Activated T-cell treated with anti-CD3 and anti-CD28 coated beads, Interleukin-2, amount 50 U/mL, for 4 hours (primary cell): Measurements from ENCODE around the gene GLI1. TPM values are rescaled to one million over a fixed set of nuclear protein-coding genes. Genes with fewer than 3 reads are reported as not detected.
A peak's percentile ranks its signal among the peaks of the same experiment; 100 is the strongest.

Experiments
- ATAC-seq, 2 donors: fragments of 200-7000 bp; cut with Tn5 transposase; one replicate each; pipeline ENCODE4 v1.10.0; 2021
- DNase-seq: peaks from one replicate; pipeline ENCODE4 v3.0.0-alpha.2; 2020
- H3K27me3 Mint-ChIP-seq: one replicate; pipeline ENCODE4 v1.8.0; 2021; ENCODE audit warnings: low read depth, mixed read lengths
- H3K36me3 Mint-ChIP-seq: one replicate; pipeline ENCODE4 v1.8.0; 2022; ENCODE audit warnings: mixed read lengths; ENCODE audit not compliant: insufficient read depth
- H3K4me1 Mint-ChIP-seq: one replicate; pipeline ENCODE4 v1.8.0; 2021; ENCODE audit warnings: low read depth, mixed read lengths
- H3K4me3 Mint-ChIP-seq: one replicate; pipeline ENCODE4 v1.8.0; 2021; ENCODE audit warnings: mild to moderate bottlenecking, moderate library complexity, mixed read lengths
- H3K9me3 Mint-ChIP-seq: one replicate; pipeline ENCODE4 v1.8.0; 2021; ENCODE audit warnings: mixed read lengths
- total RNA-seq, 3 donors: library from RNA; stranded (reverse); gene quantifications; one replicate each; pipeline ENCODE4 v1.2.1, GENCODE V29; 2021

The GLI1 gene
- total RNA-seq, 3 donors from 2014 or later, result 0.46 to 1.7 (median 0.65) TPM

DNA sequence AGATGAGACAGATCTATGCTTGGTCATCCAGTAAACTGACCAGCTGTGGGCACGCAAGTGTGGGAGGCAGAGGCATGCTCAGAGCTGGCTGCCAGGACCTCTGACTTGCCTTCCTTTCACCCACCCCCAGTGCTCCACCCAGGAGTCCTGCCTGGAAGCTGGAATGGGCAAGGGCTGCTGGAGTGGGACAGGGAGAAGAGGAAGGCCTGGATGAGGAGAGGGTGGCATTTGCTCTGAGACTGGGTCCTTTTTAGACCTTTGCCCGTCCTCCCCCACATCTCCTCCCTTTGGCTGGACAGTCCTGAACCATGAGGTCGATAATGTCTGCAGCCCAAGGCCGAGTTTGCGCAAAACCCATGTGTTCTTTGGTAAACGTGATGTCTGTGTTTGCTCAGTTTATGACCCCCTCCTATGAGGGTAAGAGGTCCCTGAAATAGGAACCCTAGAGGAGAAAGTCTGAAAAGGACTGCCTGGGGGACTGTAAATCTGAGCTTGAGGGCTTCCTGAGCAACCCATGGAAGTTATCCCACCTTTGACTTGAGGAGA lies 8.3 kb upstream of the GLI1 start:
- DNase-seq (no peak), ATAC-seq (no peak)
- H3K27me3 Mint-ChIP-seq, result peaks cover 6% of the 10 kb centered on the region
- H3K4me3 Mint-ChIP-seq, result no peak overlapping the region
- no peaks in the 10 kb centered on the region for H3K9me3 Mint-ChIP-seq
- peaks cover 7% of the 10 kb centered on the region for H3K4me1 Mint-ChIP-seq
- no peaks in the 10 kb centered on the region for H3K36me3 Mint-ChIP-seq

DNA sequence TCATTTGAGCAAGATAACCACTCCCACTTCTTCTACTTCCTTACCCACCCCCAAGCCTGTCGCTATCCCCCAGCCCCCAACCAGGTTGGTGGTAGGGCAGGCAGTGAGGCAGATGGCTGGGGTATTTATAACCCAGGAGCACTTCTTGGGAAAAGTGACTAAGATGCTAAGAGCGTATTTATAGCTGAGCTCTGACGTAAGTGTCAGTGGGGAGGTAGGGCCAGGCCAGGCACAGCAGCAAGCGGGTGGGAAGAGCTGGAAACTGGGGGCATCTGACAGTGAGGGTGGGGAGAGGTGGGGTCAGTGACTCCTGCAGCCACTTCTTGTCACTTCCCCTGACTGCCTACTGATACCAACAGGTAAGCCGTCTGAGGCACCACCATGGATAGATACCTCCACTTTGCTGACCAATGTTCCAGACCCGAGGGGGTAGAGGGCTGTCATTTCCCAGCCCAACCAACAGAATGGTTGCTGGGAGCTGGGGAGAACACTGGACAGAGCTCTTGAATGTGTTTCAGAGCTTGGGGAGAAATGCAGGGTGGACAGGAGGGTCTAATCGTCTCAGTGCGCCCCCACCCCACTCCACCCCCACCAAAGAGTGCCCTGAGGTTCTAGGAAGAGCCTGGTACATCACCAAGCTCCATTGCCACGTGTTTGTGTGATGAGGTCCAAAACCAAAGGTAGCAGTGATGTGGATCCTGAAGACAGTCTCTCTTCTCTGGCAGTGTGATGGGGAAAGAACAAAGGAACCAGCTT lies 7.2 kb upstream of the GLI1 start:
- H3K36me3 Mint-ChIP-seq, result no peaks in the 10 kb centered on the region
- H3K4me3 Mint-ChIP-seq, result no peak overlapping the region
- ATAC-seq (peak; percentile 60 to 64), DNase-seq (no peak)
- peaks cover 6% of the 10 kb centered on the region for H3K27me3 Mint-ChIP-seq
- H3K4me1 Mint-ChIP-seq, result peaks cover 7% of the 10 kb centered on the region
- H3K9me3 Mint-ChIP-seq, result no peaks in the 10 kb centered on the region

DNA sequence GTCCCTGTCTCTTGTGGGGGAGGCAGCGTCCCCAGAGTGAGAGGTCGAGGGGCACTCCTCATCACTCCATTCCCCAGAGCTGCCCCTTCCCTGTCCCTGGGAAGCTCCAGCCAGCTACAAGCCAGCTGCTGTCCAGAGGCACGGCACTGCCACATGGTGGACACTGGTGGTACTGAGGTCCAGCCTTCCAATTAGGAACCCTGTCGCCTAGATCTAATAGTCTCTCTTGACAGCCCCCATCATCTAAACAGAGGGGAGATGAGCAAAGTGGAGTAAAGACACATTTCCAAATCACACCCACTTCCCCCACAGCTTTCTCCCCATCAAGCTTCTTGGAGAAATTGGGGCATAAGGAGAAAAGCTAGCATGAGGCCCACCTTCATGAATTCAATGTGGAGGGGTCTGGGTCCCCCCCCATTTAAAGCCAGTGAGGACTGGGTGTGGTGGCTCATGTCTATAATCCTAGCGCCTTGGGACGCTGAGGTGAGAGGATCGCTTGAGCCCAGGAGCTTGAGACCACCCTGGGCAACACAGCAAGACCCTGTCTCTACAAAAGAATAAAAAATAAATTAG lies 6.6 kb upstream of the GLI1 start:
- Mint-ChIP-seq H3K9me3 (no peaks in the 10 kb centered on the region), H3K36me3 (no peaks in the 10 kb centered on the region), H3K4me3 (no peak overlapping the region), H3K4me1 (peaks cover 7% of the 10 kb centered on the region), H3K27me3 (peaks cover 6% of the 10 kb centered on the region)
- no peak for DNase-seq
- ATAC-seq, result peak in 1 of 2 donors; percentile 53

DNA sequence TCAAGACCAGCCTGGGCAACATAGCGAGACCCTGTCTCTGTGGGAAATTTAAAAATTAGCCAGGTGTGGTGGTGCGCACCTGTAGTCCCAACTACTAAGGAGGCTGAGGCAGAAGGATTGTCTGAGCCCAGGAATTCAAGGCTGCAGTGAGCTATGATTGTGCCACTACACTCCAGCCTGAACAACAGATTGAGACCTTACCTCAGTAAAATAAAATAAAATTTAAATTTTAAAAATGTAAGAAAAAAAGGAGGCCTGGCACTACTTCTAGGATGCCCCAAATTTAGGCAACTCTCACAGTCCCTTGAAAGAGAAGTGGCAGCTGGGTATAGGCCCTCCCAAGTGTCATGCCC lies 5.4 kb upstream of the GLI1 start:
- no peak for DNase-seq
- no peak overlapping the region for H3K4me3 Mint-ChIP-seq
- H3K4me1 Mint-ChIP-seq, result peaks cover 13% of the 10 kb centered on the region
- H3K27me3 Mint-ChIP-seq, result peaks cover 6% of the 10 kb centered on the region
- ATAC-seq, result no peak
- no peaks in the 10 kb centered on the region for H3K9me3 Mint-ChIP-seq
- H3K36me3 Mint-ChIP-seq, result no peaks in the 10 kb centered on the region

DNA sequence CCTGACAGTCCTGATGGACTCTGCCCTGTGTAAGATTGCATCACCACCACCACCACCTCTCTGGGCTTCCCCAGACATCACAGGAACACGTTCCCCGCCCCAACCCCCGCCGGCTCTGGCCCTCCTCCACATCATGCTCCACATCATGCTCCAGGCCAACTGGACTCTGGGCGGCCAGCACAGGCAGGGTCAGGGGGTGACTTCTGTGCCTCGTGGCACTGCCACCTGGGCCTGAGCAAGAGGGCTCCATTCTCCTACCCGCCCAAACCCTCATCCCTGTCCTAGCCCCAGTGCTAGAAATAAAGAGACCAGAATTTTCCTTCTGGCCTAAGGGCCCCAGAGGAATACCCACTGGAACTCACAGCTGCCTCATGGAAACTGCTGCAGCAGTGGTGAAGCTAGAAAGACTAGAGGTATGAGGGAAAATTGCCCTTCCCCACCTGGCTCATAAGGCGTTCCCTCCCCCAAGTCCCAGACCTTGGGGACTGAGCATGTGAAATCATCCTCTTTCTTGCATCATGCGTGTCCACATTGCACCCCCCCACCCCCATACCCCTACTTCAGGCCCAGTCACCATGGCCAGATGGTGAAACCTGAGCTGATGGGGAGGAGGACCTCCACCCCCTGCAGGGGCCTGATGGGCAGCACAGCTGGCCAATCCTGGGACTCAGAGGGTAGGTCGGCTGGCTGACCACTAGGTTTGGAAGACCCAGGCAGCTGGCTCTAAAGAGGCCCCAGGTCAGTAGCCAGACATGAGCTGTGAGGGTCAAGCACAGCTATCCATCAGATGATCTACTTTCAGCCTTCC lies 4.8 kb upstream of the GLI1 start, which contains the start of gene INHBE:
Gene INHBE (plus strand): TSS at position 742 of the 808 bp plus-strand sequence. CDS start 230 bp downstream, outside the sequence.
- Mint-ChIP-seq H3K27me3 (peaks cover 6% of the 10 kb centered on the region), H3K36me3 (no peaks in the 10 kb centered on the region), H3K4me3 (peak within 1 kb of the TSS; percentile 68), H3K9me3 (no peaks in the 10 kb centered on the region), H3K4me1 (peaks cover 16% of the 10 kb centered on the region)
- DNase-seq (no peak), ATAC-seq (no peak)

DNA sequence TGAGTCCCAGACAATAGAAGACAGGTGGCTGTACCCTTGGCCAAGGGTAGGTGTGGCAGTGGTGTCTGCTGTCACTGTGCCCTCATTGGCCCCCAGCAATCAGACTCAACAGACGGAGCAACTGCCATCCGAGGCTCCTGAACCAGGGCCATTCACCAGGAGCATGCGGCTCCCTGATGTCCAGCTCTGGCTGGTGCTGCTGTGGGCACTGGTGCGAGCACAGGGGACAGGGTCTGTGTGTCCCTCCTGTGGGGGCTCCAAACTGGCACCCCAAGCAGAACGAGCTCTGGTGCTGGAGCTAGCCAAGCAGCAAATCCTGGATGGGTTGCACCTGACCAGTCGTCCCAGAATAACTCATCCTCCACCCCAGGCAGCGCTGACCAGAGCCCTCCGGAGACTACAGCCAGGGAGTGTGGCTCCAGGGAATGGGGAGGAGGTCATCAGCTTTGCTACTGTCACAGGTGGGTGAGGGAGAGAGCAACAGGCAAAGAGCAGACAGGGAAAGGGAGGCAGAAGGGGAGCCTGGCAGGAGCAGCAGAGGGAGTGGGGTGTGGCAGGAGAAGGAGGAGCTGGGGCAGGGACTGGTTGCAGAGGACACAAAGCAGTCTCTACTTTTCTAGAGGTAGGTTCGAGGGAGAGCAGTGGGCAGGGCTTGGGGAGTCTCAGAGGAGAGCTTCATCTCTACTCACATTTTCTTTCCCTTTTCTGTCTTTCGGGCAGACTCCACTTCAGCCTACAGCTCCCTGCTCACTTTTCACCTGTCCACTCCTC lies 4.0 kb upstream of the GLI1 start:
- peak overlapping the region; percentile 68 for H3K4me3 Mint-ChIP-seq
- H3K9me3 Mint-ChIP-seq, result no peaks in the 10 kb centered on the region
- ATAC-seq, result no peak
- H3K36me3 Mint-ChIP-seq, result no peaks in the 10 kb centered on the region
- peaks cover 10% of the 10 kb centered on the region for H3K27me3 Mint-ChIP-seq
- peaks cover 20% of the 10 kb centered on the region for H3K4me1 Mint-ChIP-seq
- DNase-seq, result no peak

DNA sequence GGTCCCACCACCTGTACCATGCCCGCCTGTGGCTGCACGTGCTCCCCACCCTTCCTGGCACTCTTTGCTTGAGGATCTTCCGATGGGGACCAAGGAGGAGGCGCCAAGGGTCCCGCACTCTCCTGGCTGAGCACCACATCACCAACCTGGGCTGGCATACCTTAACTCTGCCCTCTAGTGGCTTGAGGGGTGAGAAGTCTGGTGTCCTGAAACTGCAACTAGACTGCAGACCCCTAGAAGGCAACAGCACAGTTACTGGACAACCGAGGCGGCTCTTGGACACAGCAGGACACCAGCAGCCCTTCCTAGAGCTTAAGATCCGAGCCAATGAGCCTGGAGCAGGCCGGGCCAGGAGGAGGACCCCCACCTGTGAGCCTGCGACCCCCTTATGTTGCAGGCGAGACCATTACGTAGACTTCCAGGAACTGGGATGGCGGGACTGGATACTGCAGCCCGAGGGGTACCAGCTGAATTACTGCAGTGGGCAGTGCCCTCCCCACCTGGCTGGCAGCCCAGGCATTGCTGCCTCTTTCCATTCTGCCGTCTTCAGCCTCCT lies 3.4 kb upstream of the GLI1 start:
- no peaks in the 10 kb centered on the region for H3K9me3 Mint-ChIP-seq
- no peaks in the 10 kb centered on the region for H3K36me3 Mint-ChIP-seq
- H3K4me3 Mint-ChIP-seq, result peak overlapping the region; percentile 68
- ATAC-seq, result peak; percentile 27 to 31
- H3K27me3 Mint-ChIP-seq, result peaks cover 13% of the 10 kb centered on the region
- DNase-seq, result no peak
- peaks cover 24% of the 10 kb centered on the region for H3K4me1 Mint-ChIP-seq

DNA sequence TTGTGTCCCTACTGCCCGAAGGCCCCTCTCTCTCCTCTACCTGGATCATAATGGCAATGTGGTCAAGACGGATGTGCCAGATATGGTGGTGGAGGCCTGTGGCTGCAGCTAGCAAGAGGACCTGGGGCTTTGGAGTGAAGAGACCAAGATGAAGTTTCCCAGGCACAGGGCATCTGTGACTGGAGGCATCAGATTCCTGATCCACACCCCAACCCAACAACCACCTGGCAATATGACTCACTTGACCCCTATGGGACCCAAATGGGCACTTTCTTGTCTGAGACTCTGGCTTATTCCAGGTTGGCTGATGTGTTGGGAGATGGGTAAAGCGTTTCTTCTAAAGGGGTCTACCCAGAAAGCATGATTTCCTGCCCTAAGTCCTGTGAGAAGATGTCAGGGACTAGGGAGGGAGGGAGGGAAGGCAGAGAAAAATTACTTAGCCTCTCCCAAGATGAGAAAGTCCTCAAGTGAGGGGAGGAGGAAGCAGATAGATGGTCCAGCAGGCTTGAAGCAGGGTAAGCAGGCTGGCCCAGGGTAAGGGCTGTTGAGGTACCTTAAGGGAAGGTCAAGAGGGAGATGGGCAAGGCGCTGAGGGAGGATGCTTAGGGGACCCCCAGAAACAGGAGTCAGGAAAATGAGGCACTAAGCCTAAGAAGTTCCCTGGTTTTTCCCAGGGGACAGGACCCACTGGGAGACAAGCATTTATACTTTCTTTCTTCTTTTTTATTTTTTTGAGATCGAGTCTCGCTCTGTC lies 2.7 kb upstream of the GLI1 start:
- peaks cover 28% of the 10 kb centered on the region for H3K4me1 Mint-ChIP-seq
- no peak overlapping the region for H3K4me3 Mint-ChIP-seq
- no peaks in the 10 kb centered on the region for H3K36me3 Mint-ChIP-seq
- H3K27me3 Mint-ChIP-seq, result peaks cover 16% of the 10 kb centered on the region
- ATAC-seq (no peak), DNase-seq (no peak)
- no peaks in the 10 kb centered on the region for H3K9me3 Mint-ChIP-seq

DNA sequence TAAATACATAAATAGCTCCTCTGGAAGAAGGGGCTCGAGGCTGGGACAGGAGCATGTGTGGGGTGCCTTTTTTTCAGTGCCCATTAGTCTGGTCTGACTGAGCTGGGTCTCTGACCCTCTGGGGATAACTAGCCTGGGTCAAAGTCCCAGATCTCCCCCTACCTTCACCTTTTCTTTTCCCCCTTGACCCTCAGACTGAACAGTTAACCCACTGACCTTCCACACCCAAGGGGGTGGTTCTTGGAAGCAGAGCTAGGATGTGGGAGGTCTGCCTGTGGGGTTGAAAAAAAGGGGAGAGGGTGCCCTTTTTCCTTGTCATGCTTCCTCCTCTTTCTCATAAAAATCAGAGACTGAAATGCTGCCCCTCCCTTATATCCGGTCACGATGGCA lies 925 bp upstream of the GLI1 start:
- ATAC-seq (no peak), DNase-seq (no peak)
- Mint-ChIP-seq H3K4me3 (peak overlapping the region; percentile 93), H3K36me3 (no peaks in the 10 kb centered on the region), H3K9me3 (no peaks in the 10 kb centered on the region), H3K4me1 (peaks cover 38% of the 10 kb centered on the region), H3K27me3 (peaks cover 10% of the 10 kb centered on the region)

DNA sequence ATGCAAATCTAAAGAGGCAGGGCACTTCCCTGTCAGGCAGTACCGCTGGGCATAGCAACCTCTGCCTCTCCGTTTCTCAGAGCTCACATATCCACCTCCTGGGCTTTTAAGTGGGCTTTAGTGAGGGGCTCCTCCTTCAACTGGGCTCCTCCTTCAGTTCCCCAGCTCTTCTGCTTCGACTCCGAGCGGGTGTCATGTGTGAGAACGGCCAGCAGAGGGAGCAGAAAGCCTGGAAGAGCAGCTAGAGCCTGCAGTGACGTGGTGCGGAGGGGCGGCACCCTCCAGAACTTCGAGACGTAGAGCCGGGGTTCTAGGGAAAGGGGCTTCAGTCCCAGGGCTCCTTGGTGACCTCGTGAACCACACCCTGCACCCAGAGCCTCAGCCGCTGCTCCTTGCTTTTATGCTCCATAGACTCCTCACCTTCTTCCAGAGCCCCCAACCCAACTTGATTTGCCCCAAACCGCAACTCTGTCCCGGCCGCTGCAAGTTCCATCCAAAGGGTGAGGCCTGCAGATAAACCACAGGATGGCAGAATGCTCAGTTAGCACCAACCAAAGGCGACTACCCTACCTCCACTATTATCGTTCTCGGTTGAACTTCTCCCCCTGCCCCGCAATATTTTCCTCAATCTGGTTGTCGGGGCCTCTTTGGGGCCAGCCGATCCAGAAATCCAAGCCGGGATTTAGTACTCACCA lies 383 bp upstream of the GLI1 start:
- Mint-ChIP-seq H3K27me3 (peaks cover 10% of the 10 kb centered on the region), H3K9me3 (no peaks in the 10 kb centered on the region), H3K36me3 (no peaks in the 10 kb centered on the region), H3K4me3 (peak overlapping the region; percentile 93), H3K4me1 (peaks cover 42% of the 10 kb centered on the region)
- peak; percentile 71 to 77 for ATAC-seq
- DNase-seq, result peak; percentile 91

DNA sequence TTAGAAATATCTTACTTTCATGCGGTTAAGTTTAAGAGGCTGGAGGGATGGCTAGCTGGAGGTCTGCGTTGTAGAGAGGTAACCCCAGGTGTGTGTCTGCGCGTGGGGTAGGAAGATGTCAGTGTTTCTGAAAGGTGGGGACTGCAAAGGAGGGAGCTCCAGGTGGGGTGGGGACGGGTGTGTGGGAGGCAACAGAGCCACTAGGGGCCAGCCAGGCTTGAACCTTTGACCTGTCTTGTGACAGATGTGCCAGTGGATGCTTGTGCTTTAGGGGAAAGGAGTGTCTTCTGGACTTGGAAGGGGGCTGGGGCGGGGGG lies 841 bp downstream of the GLI1 start:
- Mint-ChIP-seq H3K36me3 (no peaks in the 10 kb centered on the region), H3K9me3 (no peaks in the 10 kb centered on the region), H3K4me3 (peak overlapping the region; percentile 79), H3K4me1 (peaks cover 44% of the 10 kb centered on the region), H3K27me3 (peaks cover 10% of the 10 kb centered on the region)
- ATAC-seq (no peak), DNase-seq (no peak)

DNA sequence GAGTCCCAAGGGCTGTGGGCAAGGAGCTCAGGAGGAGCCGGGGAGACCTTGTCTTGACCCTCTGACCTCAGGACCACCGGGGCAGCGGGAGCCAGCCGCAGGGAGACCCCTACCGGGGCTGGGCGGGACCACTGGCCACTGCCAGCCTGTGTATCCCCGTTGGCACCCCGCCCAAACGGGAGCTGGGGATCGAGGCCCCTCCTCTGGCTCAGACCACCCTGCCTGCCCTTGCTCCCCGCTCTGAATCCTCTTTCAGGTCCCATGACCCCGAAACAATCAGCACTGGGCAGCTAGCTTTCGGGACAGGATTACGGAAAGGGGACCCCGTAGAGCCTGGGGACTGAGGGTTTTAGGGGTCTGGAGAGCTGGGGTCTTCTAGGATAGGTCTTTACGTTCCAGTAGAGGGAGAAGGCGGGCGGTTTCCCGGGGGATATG lies 1.3 kb downstream of the GLI1 start:
- peaks cover 10% of the 10 kb centered on the region for H3K27me3 Mint-ChIP-seq
- ATAC-seq, result no peak
- H3K9me3 Mint-ChIP-seq, result no peaks in the 10 kb centered on the region
- H3K4me1 Mint-ChIP-seq, result peaks cover 44% of the 10 kb centered on the region
- DNase-seq, result no peak
- H3K36me3 Mint-ChIP-seq, result no peaks in the 10 kb centered on the region
- H3K4me3 Mint-ChIP-seq, result peak overlapping the region; percentile 84
